ENCODE data around the gene DAZAP1.

The DAZAP1 gene

DNA sequence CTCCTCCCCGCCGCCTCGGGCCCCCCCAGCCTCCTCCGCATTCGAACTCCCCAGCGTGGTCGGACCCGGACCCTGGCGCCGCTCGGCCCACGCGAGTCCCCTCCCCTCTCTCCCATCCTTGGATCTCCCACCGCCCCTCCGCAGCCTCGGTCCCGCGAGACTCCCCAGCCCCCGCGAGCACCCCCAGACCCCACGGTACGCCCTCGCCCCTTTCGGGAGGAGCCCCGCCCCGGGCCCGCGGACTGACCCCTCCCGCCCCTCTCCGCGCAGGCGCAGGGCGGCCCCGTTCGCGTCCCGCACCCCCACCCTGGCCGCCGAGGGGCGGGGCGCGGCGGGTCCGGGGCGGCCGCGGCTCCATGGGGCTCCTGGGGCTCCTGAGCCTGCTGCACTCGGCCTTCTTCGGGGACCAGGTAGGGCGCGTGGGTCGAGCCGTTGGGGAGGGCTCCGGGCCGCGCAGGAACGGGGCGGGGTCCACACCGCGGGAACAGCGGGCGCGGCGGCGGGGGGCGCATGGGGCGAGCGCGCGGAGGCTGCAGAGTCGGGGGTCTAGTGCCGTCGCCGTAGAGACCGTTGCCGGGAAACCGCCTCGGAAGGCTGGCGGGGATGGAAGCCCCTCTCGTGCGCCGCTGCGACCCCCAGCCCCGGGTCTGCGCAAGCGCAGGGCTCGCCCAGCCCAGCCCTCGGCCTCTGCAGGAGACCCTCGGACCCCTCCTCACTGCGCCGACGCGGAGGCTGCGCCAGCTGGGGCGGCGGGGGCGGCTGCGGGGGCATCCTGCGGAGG is 38.7 kb downstream of the DAZAP1 start:
- DNase-seq: peak; percentile 19 to 32

DNA sequence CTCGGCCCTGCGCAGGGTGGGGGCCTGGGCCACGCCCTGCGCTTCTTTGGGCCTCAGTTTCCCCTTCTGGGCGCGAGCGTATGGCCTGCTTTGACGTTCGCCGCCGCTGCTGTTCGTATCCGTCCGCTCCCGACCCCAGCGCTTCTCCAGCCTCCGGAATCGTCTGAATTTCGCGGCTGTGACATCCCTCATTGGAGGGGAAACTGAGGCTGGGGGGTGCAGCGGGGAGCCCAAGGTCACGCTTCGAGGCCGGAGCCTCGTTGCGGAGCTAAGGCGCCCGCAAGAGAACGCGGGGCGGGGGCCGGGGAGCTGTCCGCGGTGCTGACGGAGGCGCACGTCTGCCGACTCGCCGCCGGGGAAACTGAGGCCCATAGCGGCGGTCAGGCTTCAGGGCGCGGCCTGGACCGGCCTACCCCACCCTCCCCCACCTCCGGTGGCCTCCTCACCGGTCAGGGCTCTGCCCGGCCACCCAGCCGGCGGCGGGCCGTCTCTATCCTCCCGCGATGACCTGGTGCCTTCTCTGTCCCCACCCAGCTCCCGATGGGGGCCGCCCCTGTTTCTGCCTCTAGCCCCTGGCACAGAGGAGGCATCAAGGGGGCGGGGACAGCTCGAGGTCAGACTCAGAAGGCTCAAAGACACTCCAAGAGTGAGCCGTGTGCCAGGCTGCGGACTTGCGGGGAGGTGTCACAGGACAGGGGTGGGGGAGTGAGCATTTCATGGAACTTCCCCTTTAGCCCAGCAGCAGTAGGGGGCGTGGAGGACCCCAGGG is 39.5 kb downstream of the DAZAP1 start:
- no peak for DNase-seq

DNA sequence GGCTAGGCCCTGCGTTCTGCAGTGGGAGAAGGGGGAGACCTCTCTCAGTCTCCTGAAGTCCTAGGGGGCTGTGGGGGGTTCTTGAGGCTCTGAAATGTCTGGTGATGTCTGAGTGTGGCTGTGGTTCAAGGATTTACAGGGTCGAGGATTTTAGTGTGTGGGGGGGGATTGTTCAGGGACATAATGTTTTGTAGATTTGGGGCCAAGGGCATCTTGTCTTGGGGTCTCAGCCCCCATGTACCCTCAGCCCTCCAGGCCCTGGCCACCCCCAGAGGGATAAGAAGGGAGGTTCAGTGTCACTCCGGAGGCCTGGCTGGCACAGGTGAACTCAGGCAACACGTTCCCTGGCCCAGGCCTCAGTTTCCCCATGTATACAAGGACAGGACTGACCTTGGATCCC is 40.1 kb downstream of the DAZAP1 start:
- no peak for DNase-seq

DNA sequence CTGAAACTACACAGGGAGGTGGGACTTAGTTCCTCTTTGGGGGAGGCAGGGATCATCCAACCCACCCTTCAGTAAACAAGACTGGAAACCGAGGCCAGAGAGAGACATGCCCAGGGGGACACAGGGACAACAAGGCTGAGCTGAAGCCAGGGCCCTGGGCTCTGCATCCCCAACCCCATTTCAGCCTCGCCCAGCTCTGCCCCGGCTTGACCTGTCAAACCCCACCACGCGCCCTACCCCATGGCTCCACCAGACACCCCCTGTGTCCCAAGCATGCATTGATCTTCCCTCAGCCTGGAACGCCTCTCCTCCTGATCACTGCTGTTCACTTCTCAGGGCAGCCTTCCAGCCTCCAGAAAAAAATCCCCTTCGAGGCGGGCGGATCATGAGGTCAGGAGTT is 40.6 kb downstream of the DAZAP1 start:
- no peak for DNase-seq

DNA sequence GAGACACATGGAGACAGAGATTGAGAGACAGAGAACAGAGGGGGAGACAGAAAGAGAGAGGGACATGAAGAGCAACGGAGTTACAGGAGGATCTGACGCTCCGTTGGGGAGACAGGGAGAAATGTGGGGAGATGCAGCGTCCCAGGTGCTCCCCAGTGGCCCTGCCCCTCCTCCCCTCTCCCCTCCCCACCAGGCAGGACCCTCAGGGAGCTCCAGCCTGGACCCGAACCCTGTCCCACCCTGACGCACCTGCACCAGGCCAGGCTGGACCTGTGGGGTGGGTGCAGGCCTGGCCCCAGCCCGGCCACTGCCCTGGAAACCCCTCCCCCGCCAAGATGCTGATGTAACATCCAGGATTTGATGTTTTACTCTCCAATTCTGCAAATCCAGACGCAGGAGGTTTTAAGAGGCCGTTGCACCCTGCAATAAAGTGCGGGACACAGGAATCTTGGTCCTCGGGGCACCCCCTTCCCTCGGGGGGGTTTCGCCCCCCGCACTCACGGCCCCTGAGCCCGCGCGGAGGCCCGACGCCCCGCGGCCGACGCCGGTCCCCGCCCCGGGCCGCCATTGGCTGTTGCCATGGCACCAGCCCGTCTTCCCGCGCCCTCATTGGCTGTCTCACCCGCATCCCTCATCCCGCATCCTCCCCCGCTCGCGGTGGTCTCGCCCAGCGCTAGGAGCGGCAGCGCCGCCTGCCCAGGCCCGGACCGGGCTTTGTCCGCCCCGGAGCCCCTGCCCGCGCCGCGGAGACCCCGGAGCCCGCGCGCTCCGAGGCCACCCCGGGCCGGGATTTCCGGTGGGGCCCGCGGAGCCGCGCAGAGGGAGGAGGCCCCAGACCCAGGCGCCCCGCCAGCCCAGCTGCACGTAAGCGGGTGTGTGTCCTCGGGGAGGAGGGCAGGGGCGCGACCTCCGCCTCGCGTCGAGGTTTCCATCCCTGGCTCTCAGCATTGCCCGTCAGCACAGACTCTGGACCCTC is 42.4 kb downstream of the DAZAP1 start, which contains the start of gene APC2:
APC2 (plus strand) TSS at position 655 of the 976 bp plus-strand sequence. CDS start 2,881 bp downstream, outside the sequence.
- DNase-seq: peak; percentile 37 to 58

DNA sequence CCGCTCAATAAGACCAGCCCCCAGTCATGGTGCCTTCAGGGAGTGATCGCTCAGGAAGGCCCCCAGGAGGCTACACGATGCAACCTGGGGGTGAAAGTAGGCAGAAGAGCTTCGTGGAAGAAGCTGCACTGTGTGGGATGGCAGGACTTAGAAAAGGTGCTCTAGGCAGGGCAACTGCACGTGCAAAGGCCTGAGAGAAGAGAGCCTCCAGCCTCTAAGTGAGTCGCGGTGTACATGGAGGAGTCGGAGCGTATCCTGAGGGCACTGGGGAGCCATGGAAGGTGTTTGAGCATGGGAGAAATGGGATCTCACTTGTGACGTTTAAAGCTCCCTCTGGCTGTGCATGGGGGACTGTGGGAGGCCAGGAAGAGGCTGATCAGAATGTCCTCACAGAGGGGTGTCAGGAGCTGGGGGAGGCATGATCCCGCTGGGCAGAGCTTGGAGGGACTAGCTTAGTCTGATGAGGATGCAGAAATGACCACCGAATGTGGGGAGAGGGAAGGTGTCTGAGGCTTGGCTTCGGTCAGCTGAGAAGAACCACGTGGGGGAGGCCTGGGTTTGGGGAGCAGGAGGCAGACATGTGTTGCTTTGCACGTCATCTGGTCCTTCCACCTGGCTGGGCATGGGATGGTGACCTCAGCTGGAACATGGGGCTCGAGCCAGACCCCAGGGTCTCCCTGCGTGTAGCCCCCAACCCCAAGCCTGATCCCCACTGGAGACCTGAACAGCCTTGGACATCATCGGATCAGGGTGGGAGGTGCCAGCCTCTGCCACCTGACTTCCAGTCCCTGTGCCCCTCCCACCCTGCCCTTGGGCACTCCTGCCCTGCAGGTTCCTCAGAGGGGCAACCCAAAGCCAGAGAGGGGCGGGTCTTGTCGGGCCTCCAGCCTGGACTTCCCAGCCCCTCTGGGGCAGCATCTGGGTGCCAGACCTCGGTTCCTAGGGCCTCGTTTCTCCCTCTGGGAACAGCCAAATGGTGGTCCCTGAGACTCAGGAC is 43.6 kb downstream of the DAZAP1 start:
- DNase-seq: no peak

DNA sequence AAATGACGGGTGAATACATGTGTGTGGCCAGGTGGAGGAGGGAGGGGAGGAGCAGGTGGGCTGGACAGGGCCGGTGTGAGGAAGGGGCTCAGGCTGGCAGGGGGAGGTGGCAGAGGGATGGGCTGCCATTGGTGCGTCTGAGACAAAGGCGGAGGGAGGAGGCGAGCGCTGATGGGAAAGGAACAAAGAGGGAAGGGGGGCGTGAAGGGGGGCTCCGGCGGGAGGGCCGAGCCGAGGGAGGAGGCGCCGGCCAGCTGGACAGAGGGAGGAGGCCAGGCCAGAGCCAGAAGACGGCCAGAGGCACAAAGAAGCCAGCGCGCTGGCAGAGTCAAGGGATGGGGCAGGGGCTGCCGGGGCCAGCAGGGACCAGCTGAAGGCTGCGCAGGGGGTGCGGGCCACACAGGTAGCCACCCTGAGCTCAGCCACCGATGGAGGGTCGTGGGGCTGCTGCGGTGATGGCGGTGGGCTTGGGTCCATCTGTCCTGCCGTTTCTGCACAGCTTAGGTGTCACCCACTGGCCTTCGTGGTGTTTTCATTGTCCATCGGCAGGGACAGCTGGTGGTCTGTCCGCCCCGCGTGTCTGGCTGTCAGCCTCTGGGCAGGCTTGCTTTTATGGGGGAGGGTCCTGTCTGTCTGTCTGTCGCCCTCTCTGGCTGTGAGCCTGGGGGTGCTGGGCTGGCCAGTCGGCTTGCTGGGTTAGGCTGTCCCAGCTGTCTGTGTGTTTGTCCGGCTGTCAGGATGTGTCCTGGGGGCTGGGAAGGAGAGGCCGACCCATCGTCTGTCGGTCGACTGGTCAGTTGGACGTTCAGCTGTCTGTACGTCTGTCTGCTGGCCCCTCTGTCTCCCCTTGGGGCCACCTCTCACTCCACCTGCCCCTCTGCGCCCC is 44.8 kb downstream of the DAZAP1 start:
- DNase-seq: no peak

DNA sequence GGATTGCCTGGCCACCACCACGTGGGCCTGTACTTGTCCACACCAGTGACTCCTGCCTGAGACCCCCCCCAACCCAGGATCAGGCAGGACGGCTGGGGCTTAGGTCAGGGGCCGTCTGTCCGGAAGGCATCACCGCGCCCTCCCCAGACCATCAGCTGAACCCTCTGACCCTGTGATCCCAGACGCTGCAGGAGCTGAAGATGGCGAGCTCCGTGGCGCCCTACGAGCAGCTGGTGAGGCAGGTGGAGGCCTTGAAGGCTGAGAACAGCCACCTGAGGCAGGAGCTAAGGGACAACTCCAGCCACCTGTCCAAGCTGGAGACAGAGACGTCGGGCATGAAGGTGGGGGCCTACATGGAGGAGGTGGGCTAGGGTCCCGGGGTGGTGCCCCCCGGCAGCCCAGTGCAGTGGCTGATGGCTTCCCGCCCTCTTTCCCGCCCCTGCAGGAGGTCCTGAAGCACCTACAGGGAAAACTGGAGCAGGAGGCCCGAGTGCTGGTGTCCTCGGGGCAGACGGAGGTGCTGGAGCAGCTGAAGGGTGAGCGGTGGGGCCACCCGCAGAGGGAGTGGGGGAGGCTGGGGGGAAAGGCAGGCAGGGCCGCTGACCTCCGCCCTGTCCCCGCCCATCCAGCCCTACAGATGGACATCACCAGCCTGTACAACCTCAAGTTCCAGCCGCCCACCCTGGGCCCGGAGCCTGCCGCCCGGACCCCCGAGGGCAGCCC is 45.6 kb downstream of the DAZAP1 start:
- no peak for DNase-seq

DNA sequence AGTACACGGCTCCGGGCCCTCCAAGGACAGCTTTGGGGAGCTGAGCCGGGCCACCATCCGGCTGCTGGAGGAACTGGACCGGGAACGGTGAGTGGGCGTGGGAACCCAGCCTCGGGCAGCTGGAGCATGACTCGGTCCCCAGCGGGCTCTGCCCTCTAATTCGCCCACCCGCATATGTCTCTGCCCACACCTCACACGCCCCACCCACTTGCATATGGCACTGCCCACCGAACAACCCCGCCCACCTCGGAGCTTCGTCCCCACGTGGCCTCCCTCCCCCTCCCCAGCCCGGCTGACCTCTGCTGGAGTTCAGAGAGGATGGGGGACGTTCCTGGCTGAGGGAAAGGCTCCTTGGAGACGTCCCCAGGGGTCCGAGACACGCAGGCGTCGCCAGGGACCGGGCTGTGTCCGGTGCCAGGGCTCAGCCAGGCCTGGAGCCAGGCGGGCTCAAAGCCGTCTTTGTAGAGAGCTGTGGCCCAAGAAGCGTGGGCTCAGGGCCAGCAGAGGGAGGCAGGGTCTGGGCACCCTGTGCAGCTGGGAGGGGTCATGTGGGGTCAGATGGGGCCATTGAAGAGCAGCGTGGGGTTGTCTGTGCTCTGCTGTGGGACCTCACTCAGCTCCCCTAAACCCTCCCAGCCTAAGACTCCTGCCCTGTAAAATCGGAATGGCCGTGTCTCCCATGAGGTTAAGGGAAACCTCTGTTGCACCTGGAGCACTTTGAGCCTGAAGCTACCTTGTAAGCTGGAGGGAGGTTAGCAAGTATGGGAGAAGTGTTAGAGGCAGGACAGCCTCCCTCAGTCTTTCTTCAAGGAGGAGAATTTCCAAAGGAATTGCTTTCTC is 46.4 kb downstream of the DAZAP1 start:
- DNase-seq: no peak

DNA sequence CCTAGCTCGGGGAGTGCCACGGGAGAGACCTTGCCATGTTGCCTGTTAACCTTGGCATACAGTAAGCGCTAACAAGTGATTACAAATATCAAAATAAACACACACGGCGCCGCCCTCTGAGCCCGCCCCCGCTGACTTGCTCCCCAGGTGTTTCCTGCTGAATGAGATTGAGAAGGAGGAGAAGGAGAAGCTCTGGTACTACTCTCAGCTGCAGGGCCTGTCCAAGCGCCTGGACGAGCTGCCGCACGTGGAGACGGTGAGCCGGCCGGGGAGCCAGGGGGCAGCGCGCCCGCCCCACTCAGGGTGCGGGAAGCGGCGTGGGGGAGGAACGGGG is 47.6 kb downstream of the DAZAP1 start:
- DNase-seq: peak in 1 of 2 experiments; percentile 43

DNA sequence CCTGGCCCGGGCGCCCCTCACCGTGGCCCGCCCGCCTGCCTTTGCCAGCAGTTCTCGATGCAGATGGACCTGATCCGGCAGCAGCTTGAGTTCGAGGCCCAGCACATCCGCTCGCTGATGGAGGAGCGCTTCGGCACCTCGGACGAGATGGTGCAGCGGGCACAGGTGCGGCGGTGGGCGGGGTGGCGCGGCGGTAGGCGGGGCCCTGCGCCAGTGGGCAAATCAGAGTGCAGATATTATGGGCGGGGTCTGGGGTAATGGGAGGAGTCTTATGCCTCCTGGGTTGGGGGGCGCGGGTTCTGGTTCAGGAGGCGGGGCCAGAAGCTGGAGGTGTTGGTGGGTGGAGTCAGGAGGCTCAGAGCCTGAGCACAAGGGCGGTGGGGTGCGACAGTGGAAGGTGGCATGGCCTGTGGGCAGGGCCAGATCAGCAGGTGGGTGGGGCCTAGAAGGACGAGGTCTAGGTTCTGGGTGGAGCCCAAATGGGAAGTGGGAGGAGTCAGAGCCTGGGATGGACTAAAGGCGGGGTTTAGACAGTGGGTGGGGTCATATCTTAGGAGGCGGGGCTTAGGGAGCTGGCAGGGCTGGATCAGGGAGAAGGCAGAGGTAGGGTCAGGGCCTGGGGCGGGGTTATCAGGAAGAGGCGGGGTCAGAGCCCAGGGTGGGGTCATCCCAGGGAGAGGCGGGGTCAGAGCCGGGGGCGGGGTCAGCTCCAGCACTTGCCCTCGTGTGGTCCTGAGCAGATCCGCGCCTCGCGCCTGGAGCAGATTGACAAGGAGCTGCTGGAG is 48.1 kb downstream of the DAZAP1 start:
- DNase-seq: peak; percentile 35 to 54

DNA sequence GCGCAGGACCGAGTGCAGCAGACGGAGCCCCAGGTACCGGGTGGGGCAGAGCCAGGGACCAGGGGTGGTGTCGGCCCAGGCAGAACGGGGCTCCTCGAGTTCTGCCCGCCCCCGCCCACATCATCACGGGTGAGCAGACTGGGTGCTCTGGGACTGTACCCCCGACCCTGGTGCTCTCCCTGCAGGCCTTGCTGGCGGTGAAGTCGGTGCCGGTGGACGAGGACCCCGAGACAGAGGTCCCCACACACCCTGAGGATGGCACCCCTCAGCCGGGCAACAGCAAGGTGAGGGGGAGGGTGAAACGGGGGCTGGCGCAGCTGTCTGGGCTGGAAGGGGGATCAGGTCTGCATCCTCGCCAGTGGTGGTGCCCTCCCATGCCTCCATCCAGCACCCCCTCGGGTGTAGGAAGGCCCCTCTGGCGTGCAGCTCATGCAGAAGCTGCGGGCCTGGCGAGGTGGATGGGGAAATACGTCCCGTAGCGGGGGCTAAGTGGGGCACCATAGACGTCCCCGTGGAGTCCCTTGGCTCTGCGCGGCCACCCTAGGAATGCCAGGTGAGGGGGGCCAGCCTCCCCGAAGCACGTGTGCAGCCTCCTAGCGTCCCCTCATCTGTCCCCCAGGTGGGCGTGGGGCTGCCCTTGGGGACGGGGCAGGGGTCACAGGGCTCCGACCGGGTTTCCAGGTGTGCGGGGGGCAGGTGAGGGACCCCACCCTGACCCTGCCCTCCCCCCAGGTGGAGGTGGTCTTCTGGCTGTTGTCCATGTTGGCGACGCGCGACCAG is 48.9 kb downstream of the DAZAP1 start:
- DNase-seq: no peak

DNA sequence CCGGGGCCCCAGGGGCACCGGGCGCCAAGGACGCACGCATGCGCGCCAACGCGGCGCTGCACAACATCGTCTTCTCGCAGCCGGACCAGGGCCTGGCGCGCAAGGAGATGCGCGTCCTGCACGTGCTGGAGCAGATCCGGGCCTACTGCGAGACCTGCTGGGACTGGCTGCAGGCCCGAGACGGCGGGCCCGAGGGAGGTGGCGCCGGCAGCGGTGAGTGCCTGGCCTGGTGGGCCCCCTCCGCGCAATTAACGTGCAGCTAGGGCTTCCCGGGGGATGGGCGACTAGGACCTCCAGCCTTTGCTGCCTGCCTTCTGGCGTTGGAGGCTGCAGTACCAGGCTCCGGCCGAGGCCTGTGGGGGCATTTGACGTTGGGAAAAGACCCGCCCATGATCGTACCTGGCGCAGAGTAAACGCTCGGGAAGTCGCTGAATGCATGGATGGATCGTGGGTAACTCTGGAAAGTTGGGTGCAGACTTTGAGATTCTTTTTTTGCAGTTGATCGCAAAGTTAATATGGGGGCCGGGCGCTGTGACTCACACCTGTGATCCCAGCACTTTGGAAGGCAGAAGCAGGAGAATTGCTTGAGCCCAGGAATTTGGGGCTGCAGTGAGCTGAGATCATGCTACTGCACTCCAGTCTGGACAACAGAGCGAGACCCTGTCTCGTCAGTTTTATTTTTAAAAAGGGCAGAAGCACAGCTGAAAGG is 49.8 kb downstream of the DAZAP1 start:
- no peak for DNase-seq

DNA sequence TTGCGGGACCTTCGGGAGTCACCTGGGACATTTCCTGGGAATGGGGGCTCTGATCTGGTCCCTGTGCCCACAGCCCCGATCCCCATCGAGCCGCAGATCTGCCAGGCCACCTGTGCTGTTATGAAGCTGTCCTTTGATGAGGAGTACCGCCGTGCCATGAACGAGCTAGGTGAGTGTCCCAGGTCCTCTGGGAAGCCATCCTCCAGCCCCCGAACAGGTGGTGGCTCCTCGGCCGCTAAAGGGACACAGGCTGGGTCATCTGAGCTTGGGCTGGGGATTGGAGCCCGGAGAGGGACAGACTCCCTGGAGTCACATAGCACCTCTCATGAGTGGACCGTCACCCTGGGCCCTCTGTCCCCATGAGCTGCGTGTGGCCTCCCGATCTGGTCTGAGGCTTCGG is 50.5 kb downstream of the DAZAP1 start:
- no peak for DNase-seq

DNA sequence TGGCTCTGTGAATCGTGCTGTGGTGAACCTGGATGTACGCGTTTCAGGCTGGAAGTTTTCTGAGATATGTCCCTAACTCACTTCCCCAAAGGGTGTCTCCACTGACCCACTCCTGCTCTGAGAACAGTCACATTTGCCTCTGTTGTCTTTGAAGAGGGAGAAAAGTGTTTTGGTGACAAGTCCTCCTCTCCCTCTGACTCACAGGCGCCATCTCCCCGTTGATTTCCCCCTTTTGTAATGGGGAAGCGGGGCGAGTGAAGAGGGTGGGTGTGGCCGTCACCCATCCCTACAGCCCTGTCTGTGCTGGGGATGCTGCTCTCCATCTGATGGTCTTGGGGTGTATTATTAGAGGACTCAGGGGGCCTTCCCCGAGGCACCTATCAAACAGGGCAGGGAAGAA is 52.1 kb downstream of the DAZAP1 start:
- DNase-seq: no peak
